ENCODE data around the gene COL15A1.

The COL15A1 gene

GRCh38 chr9:99049228-99049627 lies 105.5 kb downstream of the COL15A1 start:
- in situ Hi-C loops (cut with HindIII; ENCODE audit: low sequenced_read_pairs) = no loop called here

GRCh38 chr9:99049641-99050040 lies 105.9 kb downstream of the COL15A1 start:
- in situ Hi-C loops (cut with HindIII; ENCODE audit: low sequenced_read_pairs) = no loop called here

- in situ Hi-C loops (cut with HindIII; ENCODE audit: low sequenced_read_pairs) = no loop called here
These were observed 106.7 kb downstream of the COL15A1 start for GRCh38 chr9:99050292-99050911.

- in situ Hi-C loops (cut with HindIII; ENCODE audit: low sequenced_read_pairs) = no loop called here
These were observed 107.2 kb downstream of the COL15A1 start for GRCh38 chr9:99050924-99051323.

GRCh38 chr9:99051406-99051805 lies 107.7 kb downstream of the COL15A1 start:
- in situ Hi-C loops (cut with HindIII; ENCODE audit: low sequenced_read_pairs) = no loop called here

- in situ Hi-C loops (cut with HindIII; ENCODE audit: low sequenced_read_pairs) = no loop called here
These were observed 108.1 kb downstream of the COL15A1 start for GRCh38 chr9:99051851-99052250.

- in situ Hi-C loops (cut with HindIII; ENCODE audit: low sequenced_read_pairs) = no loop called here
These were observed 109.4 kb downstream of the COL15A1 start for GRCh38 chr9:99052815-99053715.

- in situ Hi-C loops (cut with HindIII; ENCODE audit: low sequenced_read_pairs) = no loop called here
These were observed 110.9 kb downstream of the COL15A1 start for GRCh38 chr9:99054581-99054980.

GRCh38 chr9:99055384-99055783 lies 111.7 kb downstream of the COL15A1 start:
- in situ Hi-C loops (cut with HindIII; ENCODE audit: low sequenced_read_pairs) = no loop called here

- in situ Hi-C loops (cut with HindIII; ENCODE audit: low sequenced_read_pairs) = no loop called here
These were observed 112.5 kb downstream of the COL15A1 start for GRCh38 chr9:99056186-99056585.

GRCh38 chr9:99056886-99057664 lies 113.4 kb downstream of the COL15A1 start:
- in situ Hi-C loops (cut with HindIII; ENCODE audit: low sequenced_read_pairs) = no loop called here

- in situ Hi-C loops (cut with HindIII; ENCODE audit: low sequenced_read_pairs) = no loop called here
These were observed 114.2 kb downstream of the COL15A1 start for GRCh38 chr9:99057665-99058625.

GRCh38 chr9:99058964-99059921 lies 115.5 kb downstream of the COL15A1 start:
- in situ Hi-C loops (cut with HindIII; ENCODE audit: low sequenced_read_pairs) = no loop called here

GRCh38 chr9:99060621-99061020 lies 116.9 kb downstream of the COL15A1 start:
- in situ Hi-C loops (cut with HindIII; ENCODE audit: low sequenced_read_pairs) = no loop called here

GRCh38 chr9:99062549-99062948 lies 118.8 kb downstream of the COL15A1 start:
- in situ Hi-C loops (cut with HindIII; ENCODE audit: low sequenced_read_pairs) = no loop called here

- in situ Hi-C loops (cut with HindIII; ENCODE audit: low sequenced_read_pairs) = no loop called here
These were observed 119.8 kb downstream of the COL15A1 start for GRCh38 chr9:99063522-99063921.

GRCh38 chr9:99066571-99066970 lies 122.9 kb downstream of the COL15A1 start:
- in situ Hi-C loops (cut with HindIII; ENCODE audit: low sequenced_read_pairs) = no loop called here

GRCh38 chr9:99069075-99069474 lies 125.4 kb downstream of the COL15A1 start:
- in situ Hi-C loops (cut with HindIII; ENCODE audit: low sequenced_read_pairs) = no loop called here

- in situ Hi-C loops (cut with HindIII; ENCODE audit: low sequenced_read_pairs) = no loop called here
These were observed 125.8 kb downstream of the COL15A1 start for GRCh38 chr9:99069546-99069945.

All from endothelial cell of hepatic sinusoid (primary cell).